Smooth muscle cell of the brain vasculature (primary cell): ENCODE data around the gene NDUFV1.
"Not testable (repeated sequence)": the region's sequence is repeated elsewhere in the genome, so short reads cannot be mapped to it uniquely, and the experiment has no call there.

Experiments used
- DNase-seq: peaks from one replicate; pipeline ENCODE4 v3.0.0-alpha.2; 2012; ENCODE audit warnings: low read depth, low spot score

NDUFV1 gene

GRCh38 chr11:67654225-67654624 lies 47.5 kb downstream of the NDUFV1 start:
- DNase-seq, result no peak

DNA sequence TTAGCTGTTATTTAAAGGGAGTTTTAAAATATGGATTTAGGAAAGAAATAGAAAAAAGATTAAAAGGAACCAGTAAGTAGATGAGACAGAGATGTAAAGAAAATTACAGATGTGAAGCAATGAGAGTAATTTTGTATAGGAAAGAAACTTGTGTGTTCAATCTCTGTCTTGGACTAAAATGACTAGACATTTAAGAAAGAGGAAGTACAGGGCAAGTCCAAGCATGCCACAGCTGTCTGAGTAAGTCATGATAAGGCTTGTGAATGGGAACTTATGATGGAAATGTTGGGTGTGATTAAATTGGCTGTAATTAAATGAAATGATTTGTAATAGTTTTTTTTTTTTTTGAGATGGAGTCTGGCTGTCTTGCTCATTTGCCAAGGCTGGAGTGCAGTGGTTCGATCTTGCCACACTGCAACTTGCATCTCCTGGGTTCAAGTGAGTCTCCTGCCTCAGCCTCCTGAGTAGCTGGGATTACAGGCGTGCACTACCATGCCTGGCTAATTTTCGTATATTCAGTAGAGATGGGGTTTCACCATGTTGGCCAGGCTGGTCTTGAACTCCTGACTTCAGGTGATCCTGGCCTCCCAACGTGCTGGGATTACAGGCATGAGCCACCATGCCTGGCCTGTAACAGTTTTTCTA lies 49.7 kb downstream of the NDUFV1 start:
- no peak for DNase-seq

GRCh38 chr11:67657300-67657699 lies 50.6 kb downstream of the NDUFV1 start:
- no peak for DNase-seq

DNA sequence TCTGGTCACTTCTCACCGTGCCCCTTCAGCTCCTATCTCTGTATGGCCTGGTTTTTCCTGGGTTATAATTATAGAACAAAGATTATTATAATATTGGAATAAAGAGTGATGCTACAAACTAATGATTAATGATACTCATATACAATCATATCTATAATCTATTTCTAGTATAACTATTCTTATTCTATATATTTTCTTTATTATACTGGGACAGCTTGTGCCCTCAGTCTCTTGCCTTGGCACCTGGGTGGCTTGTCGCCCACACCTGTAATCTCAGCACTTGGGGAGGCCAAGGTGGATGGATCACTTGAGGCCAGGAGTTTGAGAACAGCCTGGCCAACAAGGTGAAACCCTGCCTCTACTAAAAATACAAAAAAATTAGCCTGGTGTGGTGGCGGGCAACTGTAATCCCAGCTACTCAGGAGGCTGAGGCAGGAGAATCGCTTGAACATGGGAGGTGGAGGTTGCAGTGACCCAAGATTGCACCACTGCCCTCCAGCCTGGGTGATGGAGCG lies 53.0 kb downstream of the NDUFV1 start:
- DNase-seq, result not testable (repeated sequence)

- not testable (repeated sequence) for DNase-seq
These were observed 54.0 kb downstream of the NDUFV1 start for GRCh38 chr11:67660752-67661151.
